ENCODE data around the gene KIAA0513.

GRCh38 chr16:85069171-85069570 is 41.6 kb downstream of the KIAA0513 start:
- TF ChIP-seq CTCF (IDR thresholded peaks at IDR 0.05; ENCODE audit: low read depth, low read length): no peak
- no peak for TF ChIP-seq MYC (IDR thresholded peaks at IDR 0.05; ENCODE audit: low read depth, low read length)
- no peak for TF ChIP-seq MAX (IDR thresholded peaks at IDR 0.05; ENCODE audit: low read depth, low read length)
- no peak for TF ChIP-seq POLR2A (IDR thresholded peaks at IDR 0.05; ENCODE audit: extremely low read depth, insufficient read length)
